ENCODE measurements around the gene NAXD.

The NAXD gene

DNA sequence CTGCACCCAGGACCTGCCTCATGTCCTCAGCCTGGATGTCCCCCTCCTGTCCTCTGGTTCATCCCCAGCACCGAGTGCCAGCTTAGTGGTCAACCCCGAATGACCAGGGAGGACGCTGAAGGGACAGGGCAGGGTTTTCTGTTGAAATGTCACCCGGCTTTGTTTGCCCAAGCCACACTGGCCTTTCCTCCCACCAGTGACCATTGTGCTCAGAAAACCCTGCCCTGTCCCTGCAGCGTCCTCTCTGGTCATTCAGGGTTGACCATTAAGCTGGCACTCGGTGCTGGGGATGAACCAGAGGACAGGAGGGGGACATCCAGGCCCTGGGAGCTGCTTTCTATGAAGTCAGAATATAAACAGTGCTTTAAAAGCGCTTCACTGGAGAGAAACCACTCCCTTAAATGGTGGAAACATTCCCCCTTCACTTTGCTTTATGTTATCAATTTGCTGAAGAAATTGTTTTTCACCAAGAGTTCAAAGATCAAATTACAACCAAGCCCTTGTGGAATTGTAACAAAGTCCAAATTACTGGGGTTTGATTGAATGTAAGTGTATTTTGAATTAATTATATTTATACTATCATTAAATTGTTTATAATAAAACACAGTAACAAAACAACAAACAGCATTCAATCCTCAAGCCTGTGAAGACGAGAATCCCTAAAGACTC, 69.2 kb downstream of the NAXD start:
- no peak for DNase-seq
- TF ChIP-seq GATA1 (IDR thresholded peaks at IDR 0.05; ENCODE audit: low read depth, low read length) (no peak), POLR2A (IDR thresholded peaks at IDR 0.05; ENCODE audit: low read length) (no peak)

DNA sequence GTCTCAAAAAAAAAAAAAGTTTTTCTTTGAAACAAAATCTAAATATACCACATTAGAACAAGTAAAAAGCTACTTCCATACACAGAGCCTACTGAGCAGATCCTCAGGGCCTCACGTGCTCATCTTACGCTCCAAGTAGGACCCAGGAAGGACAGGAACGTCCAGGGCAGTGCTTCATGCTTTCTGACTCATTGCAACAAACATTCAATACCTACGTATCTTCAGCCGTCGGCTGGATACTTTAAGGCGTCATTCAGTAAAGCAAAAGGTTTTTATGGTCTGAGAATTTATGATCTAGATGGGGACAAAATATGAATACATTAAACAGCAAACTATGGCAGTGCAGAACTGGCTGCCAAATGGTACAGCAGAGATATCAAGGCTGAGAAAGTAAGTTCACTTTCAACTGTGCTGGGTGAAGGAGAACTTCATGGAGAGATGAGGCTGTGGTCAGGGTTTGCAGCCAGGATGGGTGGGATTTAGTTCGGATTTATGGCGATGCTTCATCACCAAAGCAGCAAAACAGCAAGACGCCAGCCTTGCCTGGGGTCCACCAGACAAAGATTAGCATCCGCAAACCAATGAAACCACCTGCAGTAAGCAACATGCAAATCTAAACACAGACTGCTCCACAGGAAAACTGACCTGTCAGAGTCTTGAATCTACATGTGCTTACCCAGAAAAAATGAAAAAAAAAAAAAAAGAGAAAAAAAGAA, 70.1 kb downstream of the NAXD start:
- no peak for DNase-seq
- TF ChIP-seq POLR2A (IDR thresholded peaks at IDR 0.05; ENCODE audit: low read length) (no peak), GATA1 (IDR thresholded peaks at IDR 0.05; ENCODE audit: low read depth, low read length) (no peak)

DNA sequence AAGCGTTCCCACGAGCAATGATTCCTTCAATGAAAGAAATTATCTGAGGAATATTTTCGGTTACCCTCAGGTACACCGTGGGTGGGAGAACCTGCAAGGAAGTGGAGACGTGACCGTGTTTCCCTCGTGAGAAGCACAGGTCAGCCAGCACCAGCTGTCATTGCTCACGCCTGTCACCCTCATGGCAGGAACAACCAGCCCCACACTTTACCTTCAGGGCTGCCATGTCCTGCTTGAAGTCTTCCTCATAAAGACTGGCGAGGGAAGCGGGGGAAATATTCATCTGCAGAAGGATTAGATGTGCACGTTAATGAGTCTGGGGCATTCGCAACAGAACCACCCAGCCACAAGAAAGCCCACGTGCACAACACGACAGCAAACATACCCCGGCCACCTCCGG, 72.4 kb downstream of the NAXD start:
- no peak for DNase-seq
- TF ChIP-seq POLR2A (IDR thresholded peaks at IDR 0.05; ENCODE audit: low read length) = no peak

DNA sequence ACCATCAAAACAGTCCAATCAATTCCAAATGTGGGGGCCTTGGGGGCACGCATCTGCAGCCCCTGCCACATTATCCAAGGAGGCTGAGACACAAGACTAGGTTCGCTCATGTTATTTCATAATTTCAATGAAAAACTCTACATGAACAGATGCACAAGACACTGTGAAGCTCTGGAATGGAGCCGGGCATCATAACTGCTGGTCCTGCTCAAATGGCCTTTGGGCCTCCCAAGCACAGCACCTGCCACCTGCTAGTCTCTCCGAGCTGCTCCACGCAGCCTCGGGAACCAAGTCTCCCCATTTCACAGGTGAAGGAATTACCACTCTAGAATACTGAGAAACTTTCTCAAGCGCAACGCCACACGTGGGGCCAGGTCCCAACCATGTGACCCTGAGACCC, 73.7 kb downstream of the NAXD start:
- no peak for TF ChIP-seq GATA1 (IDR thresholded peaks at IDR 0.05; ENCODE audit: low read depth, low read length)
- no peak for TF ChIP-seq POLR2A (IDR thresholded peaks at IDR 0.05; ENCODE audit: low read length)
- no peak for DNase-seq
